Right renal cortex interstitium (tissue), 3 donors: ENCODE results near the gene IL20RA. TPM values are rescaled to one million over a fixed set of nuclear protein-coding genes. Genes with fewer than 3 reads are reported as not detected.
A peak's percentile ranks its signal among the peaks of the same experiment; 100 is the strongest.
"Not testable (repeated sequence)": the region's sequence is repeated elsewhere in the genome, so short reads cannot be mapped to it uniquely, and the experiment has no call there.

Experiments used
- DNase-seq, 3 donors: peaks; one replicate each; pipeline ENCODE4 v3.0.0-alpha.2; 2013; ENCODE audit warnings: low read depth in 3 of 3, low spot score in 2 of 3
- polyA plus RNA-seq, 3 donors: library from polyadenylated mRNA; unstranded; fragments of 120-200 nt; gene quantifications; one replicate each; pipeline ENCODE4 v1.2.1, GENCODE V29; 2013; ENCODE audit not compliant: insufficient read length in 3 of 3

Gene IL20RA
- 1 to 10 TPM; 1.4 to 1.9 (median 1.7) TPM for polyA plus RNA-seq

GRCh38 chr6:137044366-137045221 lies at the start of gene IL20RA:
Gene IL20RA, minus strand, starts transcription at chr6:137044965. Its CDS starts 237 bp downstream, at chr6:137044728.
- DNase-seq, result peak in 2 of 3 donors; percentile 13 to 14

DNA sequence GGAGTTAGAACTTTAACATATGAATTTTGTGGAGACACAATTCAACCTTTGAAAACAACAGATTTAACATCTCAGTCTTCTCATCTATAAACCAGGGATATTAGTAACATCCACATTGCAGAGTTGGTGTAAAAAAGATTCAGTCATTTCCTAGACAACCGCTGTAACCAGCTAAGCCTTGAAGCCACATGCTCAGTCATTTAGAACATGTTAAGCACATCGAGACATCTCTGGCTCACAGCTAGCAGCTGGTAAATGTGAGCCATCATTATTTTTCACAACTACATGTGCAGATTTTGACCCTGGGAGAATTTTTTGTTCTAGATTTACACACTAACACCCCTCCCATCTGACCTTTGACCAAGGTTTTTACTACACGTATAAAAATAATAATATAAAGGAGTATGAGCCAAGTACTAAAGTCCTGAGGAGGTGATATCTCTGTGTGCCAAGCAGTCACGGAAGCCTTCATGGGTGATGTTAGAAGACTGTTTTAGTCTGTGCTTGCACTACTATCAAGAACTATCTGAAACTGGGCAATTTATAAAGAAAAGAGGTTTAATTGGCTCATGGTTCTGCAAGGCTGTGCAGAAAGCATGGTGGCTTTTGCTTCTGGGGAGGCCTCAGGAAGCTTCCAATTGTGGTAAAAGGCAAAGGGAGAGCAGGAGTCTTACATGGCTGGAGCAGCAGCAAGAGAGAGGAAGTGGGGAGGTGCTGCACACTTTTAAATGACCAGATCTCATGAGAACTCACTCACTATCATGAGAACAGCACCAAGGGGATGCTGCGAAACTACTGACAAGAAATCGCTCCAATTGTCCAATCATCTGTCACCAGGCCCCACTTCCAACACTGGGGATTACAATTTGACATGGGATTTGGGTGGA lies 48.7 kb upstream of the IL20RA start:
- no peak for DNase-seq

GRCh38 chr6:137092018-137092417 lies 47.3 kb upstream of the IL20RA start:
- DNase-seq, result no peak

DNA sequence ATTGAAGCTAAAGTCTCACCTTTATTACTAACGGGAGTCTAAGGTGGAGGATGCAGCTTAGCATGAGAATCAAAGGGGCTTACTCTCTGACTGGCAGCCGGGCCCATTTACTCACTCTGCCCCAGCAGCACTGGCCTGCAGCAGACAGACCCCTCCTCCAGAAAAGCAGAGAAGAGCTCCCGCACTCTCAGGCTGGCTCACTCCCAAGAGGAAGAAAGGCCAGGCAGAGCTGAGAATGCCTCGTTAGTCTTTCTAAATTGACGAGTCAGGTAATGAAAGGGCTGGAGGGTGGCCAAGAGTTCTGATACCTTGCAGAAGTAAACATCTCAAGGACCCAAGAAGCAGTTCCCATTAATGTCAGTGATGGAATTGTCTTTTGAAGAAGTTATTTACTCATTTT lies 44.5 kb upstream of the IL20RA start:
- DNase-seq, result no peak

DNA sequence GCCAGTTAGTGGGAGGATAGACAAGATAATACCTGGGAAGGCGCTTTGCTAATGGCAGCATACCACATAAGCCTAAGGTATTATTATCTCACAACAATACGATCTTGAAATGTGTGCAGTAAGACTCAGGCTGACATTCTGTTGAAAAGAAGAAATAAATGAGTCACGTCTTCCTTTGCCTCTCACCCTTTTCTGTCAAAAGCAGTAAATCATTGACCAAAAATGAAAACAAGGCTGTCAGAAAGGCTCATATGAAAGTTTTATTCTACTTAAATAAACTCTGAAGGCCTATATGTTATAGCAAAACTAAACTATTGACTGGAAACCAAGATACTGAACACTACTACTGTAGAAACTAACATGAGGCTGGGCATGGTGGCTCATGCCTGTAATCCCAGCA lies 43.1 kb upstream of the IL20RA start:
- no peak for DNase-seq

DNA sequence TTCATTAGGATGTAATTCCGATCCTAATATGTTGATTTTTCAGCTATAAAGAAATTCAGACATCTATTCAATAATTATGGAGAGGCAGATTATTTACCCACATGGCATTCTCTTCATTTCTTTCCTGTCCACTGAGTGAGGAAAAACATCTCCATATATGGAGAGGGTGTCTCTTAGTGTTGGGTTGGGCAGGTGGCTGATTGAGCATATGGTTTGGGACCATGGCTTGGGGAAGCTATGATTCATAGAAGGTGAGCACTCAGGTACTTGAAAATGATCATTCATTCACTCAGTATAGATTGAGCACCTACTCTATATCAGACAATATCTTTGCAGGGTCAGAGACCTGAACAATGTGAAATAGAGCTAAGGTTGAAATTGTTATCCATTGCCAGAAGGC lies 41.3 kb upstream of the IL20RA start:
- DNase-seq, result no peak

GRCh38 chr6:137084865-137085617 lies 40.3 kb upstream of the IL20RA start:
- DNase-seq, result no peak

DNA sequence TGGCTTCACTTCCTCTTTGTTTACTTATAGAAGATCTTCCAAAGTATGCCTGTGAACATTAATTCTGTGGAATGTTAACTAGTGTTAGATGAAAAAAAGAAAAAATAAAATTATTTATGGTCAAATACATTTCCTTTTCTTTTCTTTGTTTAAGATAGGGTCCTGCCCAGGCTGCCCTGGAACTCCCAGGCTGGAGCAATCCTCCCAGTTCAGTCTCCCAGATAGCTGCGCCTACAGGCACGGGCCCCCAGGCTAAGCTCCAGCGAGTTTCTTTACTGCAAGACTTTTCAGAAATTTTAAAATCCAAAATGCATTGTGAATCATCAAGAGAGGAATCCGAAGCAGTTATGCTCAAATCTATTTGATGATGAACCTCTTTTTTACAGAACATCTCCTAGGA lies 39.3 kb upstream of the IL20RA start:
- DNase-seq, result no peak

- no peak for DNase-seq
Measured at GRCh38 chr6:137081997-137082396, 37.2 kb upstream of the IL20RA start.

GRCh38 chr6:137080711-137081110 lies 35.9 kb upstream of the IL20RA start:
- no peak for DNase-seq

GRCh38 chr6:137076277-137077068 lies 31.7 kb upstream of the IL20RA start:
- DNase-seq, result peak; percentile 29 to 46 (median 33)

DNA sequence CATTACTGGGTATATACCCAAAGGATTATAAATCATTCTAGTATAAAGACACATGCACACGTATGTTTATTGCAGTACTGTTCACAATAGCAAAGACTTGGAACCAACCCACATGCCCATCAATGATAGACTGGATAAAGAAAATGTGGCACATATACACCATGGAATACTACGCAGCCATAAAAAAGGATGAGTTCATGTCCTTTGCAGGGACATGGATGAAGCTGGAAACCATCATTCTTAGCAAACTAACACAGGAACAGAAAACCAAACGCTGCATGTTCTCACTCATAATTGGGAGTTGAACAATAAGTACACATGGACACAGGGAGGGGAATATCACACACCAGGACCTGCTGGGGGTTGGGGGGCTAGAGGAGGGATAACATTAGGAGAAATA lies 31.0 kb upstream of the IL20RA start:
- DNase-seq, result not testable (repeated sequence)

- DNase-seq, result no peak
Measured at GRCh38 chr6:137070303-137070702, 25.5 kb upstream of the IL20RA start.

GRCh38 chr6:137067399-137067798 lies 22.6 kb upstream of the IL20RA start:
- DNase-seq, result no peak

DNA sequence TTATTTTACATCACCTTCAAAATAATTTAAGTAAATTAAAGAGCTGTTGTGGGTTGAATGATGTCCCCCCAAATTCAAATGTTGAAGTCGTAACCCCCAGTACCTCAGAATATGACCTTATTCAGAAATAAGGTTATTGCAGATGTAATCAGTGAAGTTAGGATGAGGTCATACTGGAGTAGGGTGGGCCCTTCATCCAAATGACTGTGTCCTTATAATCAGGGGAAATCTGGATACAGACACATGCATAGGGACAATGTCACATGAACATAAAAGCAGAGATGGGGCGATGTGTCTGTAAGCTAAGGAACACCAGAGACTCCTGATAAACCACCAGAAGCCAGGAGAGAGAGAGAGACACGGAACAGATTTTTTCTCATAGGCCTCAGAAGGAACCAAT lies 13.3 kb upstream of the IL20RA start:
- no peak for DNase-seq

GRCh38 chr6:137056121-137056880 lies 11.5 kb upstream of the IL20RA start:
- no peak for DNase-seq

GRCh38 chr6:137051790-137052472 lies 7.2 kb upstream of the IL20RA start:
- DNase-seq, result no peak

GRCh38 chr6:137049095-137049494 lies 4.3 kb upstream of the IL20RA start:
- no peak for DNase-seq
